Hippocampal formation (tissue), 2 donors: ENCODE data around the gene RAET1E.

Source experiments
- DNase-seq, 2 donors: peaks; one replicate each; lab custom pipeline; 2025; lab: John Stamatoyannopoulos, UW

Gene RAET1E

GRCh38 chr6:149890629-149891045 is 7.3 kb downstream of the RAET1E start:
- no peak for DNase-seq

GRCh38 chr6:149889326-149889725 is 8.6 kb downstream of the RAET1E start:
- no peak for DNase-seq

- DNase-seq = no peak
Observed at GRCh38 chr6:149888659-149889058, 9.3 kb downstream of the RAET1E start.

GRCh38 chr6:149888093-149888492 is 9.8 kb downstream of the RAET1E start:
- DNase-seq = no peak

- no peak for DNase-seq
Observed at GRCh38 chr6:149887343-149887742, 10.6 kb downstream of the RAET1E start.

GRCh38 chr6:149885888-149886287 is 12.0 kb downstream of the RAET1E start:
- DNase-seq = no peak

- DNase-seq = no peak
Observed at GRCh38 chr6:149884617-149885016, 13.3 kb downstream of the RAET1E start.

GRCh38 chr6:149884215-149884614 is 13.7 kb downstream of the RAET1E start:
- no peak for DNase-seq

- no peak for DNase-seq
Observed at GRCh38 chr6:149881860-149882259, 16.1 kb downstream of the RAET1E start.

- DNase-seq = no peak
Observed at GRCh38 chr6:149881066-149881766, 16.7 kb downstream of the RAET1E start.

GRCh38 chr6:149877659-149878058 is 20.3 kb downstream of the RAET1E start:
- no peak for DNase-seq

GRCh38 chr6:149876241-149876933 is 21.5 kb downstream of the RAET1E start:
- no peak for DNase-seq

- no peak for DNase-seq
Observed at GRCh38 chr6:149872233-149872632, 25.7 kb downstream of the RAET1E start.

GRCh38 chr6:149871182-149871581 is 26.7 kb downstream of the RAET1E start:
- no peak for DNase-seq

GRCh38 chr6:149869275-149869892 is 28.5 kb downstream of the RAET1E start:
- no peak for DNase-seq

- no peak for DNase-seq
Observed at GRCh38 chr6:149867876-149868640, 29.9 kb downstream of the RAET1E start.

- DNase-seq = peak; percentile 46 to 88
Observed at GRCh38 chr6:149864578-149865535, 33.1 kb downstream of the RAET1E start.

GRCh38 chr6:149863698-149864577 is 34.0 kb downstream of the RAET1E start, which contains the start of gene LRP11:
TSS of gene LRP11 (minus strand) at chr6:149864359. CDS start at chr6:149864020, 339 bp downstream.
- DNase-seq = peak; percentile 67 to 87

GRCh38 chr6:149862922-149863697 is 34.8 kb downstream of the RAET1E start:
- peak; percentile 56 to 71 for DNase-seq
